Epithelial cell of esophagus (primary cell): Measurements from ENCODE around the gene MPIG6B.

Source experiments
- DNase-seq: peaks from one replicate; pipeline ENCODE4 v3.0.0; 2010; ENCODE audit warnings: low read depth
- H3K4me3 ChIP-seq: 2 replicates; pipeline ENCODE4 v1.5.1; 2011; ENCODE audit warnings: mild to moderate bottlenecking, low read length, control low read depth
- TF ChIP-seq, protein P1 (sequence below): IDR thresholded peaks from 2 replicates; pipeline ENCODE4 v1.5.1; 2011; ENCODE audit warnings: low read depth, mild to moderate bottlenecking, low read length, control low read depth, inconsistent platforms; ENCODE audit not compliant: insufficient read depth; ENCODE audit errors: missing control alignments

MPIG6B gene

GRCh38 chr6:31721351-31722020 lies 1.7 kb upstream of the MPIG6B start, which contains the start of gene LY6G6C:
LY6G6C (minus strand) TSS chr6:31721746; CDS start chr6:31721679, 67 bp downstream.
- no peak within 1 kb of the TSS for H3K4me3 ChIP-seq
- no peak for DNase-seq
- TF ChIP-seq, protein P1, sequence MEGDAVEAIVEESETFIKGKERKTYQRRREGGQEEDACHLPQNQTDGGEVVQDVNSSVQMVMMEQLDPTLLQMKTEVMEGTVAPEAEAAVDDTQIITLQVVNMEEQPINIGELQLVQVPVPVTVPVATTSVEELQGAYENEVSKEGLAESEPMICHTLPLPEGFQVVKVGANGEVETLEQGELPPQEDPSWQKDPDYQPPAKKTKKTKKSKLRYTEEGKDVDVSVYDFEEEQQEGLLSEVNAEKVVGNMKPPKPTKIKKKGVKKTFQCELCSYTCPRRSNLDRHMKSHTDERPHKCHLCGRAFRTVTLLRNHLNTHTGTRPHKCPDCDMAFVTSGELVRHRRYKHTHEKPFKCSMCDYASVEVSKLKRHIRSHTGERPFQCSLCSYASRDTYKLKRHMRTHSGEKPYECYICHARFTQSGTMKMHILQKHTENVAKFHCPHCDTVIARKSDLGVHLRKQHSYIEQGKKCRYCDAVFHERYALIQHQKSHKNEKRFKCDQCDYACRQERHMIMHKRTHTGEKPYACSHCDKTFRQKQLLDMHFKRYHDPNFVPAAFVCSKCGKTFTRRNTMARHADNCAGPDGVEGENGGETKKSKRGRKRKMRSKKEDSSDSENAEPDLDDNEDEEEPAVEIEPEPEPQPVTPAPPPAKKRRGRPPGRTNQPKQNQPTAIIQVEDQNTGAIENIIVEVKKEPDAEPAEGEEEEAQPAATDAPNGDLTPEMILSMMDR: no peak

GRCh38 chr6:31722173-31722572 lies 1.0 kb upstream of the MPIG6B start:
- TF ChIP-seq, protein P1: no peak
- H3K4me3 ChIP-seq: no peak overlapping the region
- no peak for DNase-seq

DNA sequence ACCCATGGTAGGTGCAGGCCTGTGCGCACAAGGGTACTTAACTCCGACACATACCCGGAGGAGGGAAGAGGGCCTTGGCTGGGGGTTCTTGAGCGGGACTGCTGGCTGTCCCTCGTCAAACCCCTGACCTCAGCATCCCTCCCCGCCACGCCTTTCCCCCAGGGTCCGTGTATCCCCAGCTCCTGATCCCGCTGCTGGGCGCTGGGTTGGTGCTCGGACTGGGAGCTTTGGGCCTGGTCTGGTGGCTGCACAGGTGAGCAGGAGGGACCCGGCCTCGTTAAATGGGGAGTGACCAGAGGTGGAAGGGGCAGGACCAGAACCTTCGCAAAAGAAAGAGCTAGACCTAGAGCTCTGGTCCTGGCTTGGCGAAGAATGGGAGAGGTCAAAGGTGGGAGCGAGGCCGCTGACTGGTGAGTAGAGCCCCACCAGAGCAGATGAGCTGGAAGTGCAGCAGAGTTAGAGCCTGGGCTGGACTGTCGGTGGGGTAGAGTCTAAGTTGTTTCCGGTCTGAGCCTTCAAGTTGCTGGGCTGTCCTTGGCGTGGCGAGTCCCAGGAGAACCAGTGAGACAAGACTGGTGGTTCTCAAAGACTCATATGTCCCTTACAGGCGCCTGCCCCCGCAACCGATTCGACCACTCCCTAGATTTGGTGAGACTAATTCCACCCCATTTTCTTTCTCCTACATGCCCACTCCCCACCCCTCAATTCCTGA lies 963 bp downstream of the MPIG6B start:
- H3K4me3 ChIP-seq: no peak overlapping the region
- TF ChIP-seq, protein P1: no peak
- DNase-seq: no peak

DNA sequence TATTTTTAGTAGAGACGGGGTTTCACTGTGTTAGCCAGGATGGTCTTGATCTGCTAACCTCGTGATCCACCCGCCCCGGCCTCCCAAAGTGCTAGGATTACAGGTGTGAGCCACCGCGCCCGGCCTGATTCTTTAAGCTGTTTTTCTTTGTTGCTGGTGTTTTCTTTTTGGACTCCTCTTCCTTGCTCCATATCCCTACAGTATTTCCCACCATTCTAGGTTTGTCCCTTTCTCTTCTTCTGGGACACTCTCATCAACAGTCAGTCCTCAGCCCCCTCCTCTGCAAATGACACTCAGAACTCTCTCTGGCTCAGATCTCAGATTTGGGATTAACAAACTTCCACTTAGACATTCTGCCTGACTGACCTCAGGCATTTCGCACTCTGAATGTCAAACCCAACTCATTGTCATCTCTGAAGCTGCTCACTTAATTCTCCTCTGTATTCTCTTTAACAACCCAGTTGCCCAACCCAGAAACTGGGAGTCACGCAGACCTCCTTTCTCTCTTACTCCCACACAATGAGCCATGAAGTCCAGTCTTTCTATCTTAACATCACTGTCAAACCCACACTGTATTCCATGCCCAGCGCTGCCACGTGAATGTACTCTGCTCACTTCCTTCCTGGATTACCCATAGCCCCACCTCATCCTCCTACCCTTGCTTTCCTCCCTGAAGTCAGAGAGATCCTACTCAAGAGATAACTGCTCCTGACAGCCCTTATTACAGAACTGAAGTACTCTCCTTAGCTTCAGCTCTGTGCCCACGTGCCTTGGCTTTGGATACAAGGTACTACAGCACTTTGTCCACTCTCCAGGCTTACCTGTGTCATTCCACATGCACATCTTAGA lies 2.6 kb downstream of the MPIG6B start:
- no peak overlapping the region for H3K4me3 ChIP-seq
- TF ChIP-seq, protein P1: no peak
- DNase-seq: peak; percentile 16

DNA sequence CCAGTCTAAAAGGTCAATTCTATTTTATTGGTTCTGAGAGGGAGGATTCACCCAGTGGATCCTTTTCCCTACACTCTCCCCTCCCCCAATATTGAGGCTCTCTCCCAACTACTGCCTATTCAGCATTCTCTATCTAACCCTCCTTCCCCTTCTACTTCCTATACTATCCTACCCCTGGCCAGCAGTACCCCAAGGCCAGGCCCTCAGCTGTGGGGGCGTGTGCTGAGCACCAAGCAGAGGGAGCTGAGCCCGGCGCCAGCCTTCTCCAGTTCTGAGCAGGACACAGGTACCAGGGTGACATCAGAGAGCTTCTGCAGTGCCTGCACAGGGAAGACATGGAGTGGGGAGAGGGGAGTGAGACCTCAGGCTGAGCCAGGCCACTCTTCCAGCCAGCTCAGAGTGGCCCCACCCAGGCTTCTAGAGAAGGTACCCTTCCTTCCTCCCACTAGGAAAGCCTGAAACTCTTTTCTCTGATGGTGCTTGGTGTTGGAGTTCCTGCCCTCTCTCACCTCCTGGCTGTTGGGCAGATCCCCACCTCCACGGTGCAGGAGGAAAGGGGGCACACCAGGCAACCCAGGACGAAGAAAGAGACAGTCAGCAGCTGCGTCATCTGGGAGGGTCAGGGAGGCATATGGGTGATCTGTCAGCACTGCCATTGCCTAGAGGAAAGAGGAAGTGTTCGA lies 4.0 kb downstream of the MPIG6B start:
- no peak for DNase-seq
- TF ChIP-seq, protein P1: no peak
- H3K4me3 ChIP-seq: no peak overlapping the region
